Cardiac fibroblast (primary cell): ENCODE results near the gene RNF208.

Experiments used
- DNase-seq, 2 donors: peaks; one replicate each; pipeline versions ENCODE4 v3.0.0 to v3.0.0-alpha.2; 2010; ENCODE audit warnings: low read depth in 2 of 2
- H3K4me3 ChIP-seq, 2 donors: replicated peaks in 1 of 2; 1 replicate in 1 of 2; 2 replicates in 1 of 2; pipeline ENCODE4 v1.5.1; 2011; ENCODE audit warnings: low read depth in 2 of 2, low read length in 2 of 2, mild to moderate bottlenecking in 2 of 2, moderate library complexity in 1 of 2
- TF ChIP-seq, protein P1 (sequence below): IDR thresholded peaks from one replicate; pipeline ENCODE4 v1.5.1; 2011; ENCODE audit warnings: low read depth, mild to moderate bottlenecking, low read length, inconsistent platforms

The RNF208 gene

GRCh38 chr9:137213160-137214060, 8.6 kb downstream of the RNF208 start:
- TF ChIP-seq, protein P1, sequence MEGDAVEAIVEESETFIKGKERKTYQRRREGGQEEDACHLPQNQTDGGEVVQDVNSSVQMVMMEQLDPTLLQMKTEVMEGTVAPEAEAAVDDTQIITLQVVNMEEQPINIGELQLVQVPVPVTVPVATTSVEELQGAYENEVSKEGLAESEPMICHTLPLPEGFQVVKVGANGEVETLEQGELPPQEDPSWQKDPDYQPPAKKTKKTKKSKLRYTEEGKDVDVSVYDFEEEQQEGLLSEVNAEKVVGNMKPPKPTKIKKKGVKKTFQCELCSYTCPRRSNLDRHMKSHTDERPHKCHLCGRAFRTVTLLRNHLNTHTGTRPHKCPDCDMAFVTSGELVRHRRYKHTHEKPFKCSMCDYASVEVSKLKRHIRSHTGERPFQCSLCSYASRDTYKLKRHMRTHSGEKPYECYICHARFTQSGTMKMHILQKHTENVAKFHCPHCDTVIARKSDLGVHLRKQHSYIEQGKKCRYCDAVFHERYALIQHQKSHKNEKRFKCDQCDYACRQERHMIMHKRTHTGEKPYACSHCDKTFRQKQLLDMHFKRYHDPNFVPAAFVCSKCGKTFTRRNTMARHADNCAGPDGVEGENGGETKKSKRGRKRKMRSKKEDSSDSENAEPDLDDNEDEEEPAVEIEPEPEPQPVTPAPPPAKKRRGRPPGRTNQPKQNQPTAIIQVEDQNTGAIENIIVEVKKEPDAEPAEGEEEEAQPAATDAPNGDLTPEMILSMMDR, result no peak
- DNase-seq, result no peak
- H3K4me3 ChIP-seq, result no peak overlapping the region

GRCh38 chr9:137212520-137212919, 9.5 kb downstream of the RNF208 start:
- no peak overlapping the region for H3K4me3 ChIP-seq
- TF ChIP-seq, protein P1, result no peak
- no peak for DNase-seq

- no peak for DNase-seq
- no peak overlapping the region for H3K4me3 ChIP-seq
- TF ChIP-seq, protein P1, result no peak
These were observed 10.5 kb downstream of the RNF208 start for GRCh38 chr9:137211532-137211931.

DNA sequence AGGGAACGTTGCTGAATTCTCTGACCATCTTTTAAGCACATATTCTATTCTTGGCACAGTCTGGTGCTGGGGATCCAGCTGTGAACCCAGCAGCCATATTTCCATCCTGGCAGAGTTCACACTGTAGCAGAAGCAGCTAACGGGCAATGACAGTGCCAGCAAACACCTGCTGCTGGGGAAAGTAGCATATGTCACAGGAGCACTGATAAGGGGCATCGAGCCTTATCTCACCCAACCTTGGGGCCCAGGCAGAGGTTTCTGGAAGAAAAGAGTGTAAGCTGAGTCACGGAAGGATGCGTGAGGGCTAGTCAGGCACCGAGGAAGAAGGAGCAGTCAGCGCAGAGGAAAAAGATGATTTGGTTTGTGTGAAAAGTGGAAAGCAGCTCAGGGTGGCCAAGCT, 15.4 kb downstream of the RNF208 start:
- H3K4me3 ChIP-seq, result peak overlapping the region; percentile 84 to 94
- no peak for DNase-seq
- TF ChIP-seq, protein P1, result no peak

- peak within 1 kb of the TSS; percentile 84 to 94 for H3K4me3 ChIP-seq
- DNase-seq, result peak; percentile 76 to 83
- TF ChIP-seq, protein P1, result no peak
These were observed 16.6 kb downstream of the RNF208 start, which contains the start of the genes NDOR1 and TMEM203 for GRCh38 chr9:137205126-137206069. Gene NDOR1, plus strand, starts transcription at chr9:137205700. Its CDS starts 78 bp downstream, at chr9:137205778. Gene TMEM203, minus strand, starts transcription at chr9:137205648. Its CDS starts 234 bp downstream, at chr9:137205414.

DNA sequence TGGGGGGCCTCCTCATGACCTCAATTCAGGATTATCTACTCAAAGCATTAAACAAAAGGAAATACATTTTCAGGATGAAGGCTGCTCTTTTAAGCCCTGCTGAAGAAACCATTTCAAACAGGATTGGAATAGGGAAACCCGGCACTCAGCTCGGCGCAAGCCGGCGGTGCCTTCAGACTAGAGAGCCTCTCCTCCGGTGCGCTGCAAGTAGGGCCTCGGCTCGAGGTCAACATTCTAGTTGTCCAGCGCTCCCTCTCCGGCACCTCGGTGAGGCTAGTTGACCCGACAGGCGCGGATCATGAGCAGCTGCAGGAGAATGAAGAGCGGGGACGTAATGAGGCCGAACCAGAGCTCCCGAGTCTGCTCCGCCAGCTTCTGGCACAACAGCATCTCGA, 17.3 kb downstream of the RNF208 start:
- DNase-seq, result no peak
- H3K4me3 ChIP-seq, result peak overlapping the region; percentile 84 to 94
- TF ChIP-seq, protein P1, result no peak
